OCI-LY7 (cell line): ENCODE measurements around the gene OMA1.

ENCODE experiments used
- CTCF ChIP-seq: fragments of 200-600 bp; sonication (generic); conservative IDR thresholded peaks from 2 replicates; pipeline ENCODE4 v1.5.1; 2014; ENCODE audit warnings: mild to moderate bottlenecking, antibody characterized with exemption, low read length, moderate library complexity, mixed read lengths
- EZH2phosphoT487 ChIP-seq: fragments of 200-600 bp; sonication (generic); IDR thresholded peaks from 2 replicates; pipeline ENCODE4 v1.6.1; 2018; ENCODE audit warnings: low read depth, borderline replicate concordance, mild to moderate bottlenecking, mixed run types, antibody characterized with exemption, low read length, moderate library complexity, mixed read lengths

GRCh38 chr1:58434181-58434580 is 112.3 kb downstream of the OMA1 start:
- no peak for TF ChIP-seq CTCF
- TF ChIP-seq EZH2phosphoT487, result no peak
